Liver (tissue), 9 donors: Measurements from ENCODE around the gene MCEMP1. TPM values are rescaled to one million over a fixed set of nuclear protein-coding genes. Genes with fewer than 3 reads are reported as not detected.

Source experiments
- DNase-seq: peaks from one replicate; pipeline ENCODE4 v3.0.0-alpha.2; 2017; ENCODE audit warnings: low spot score
- H3K27ac ChIP-seq, 2 donors: one replicate each; pipeline ENCODE4 v1.7.0; 2013; ENCODE audit warnings: inconsistent platforms in 2 of 2, low read length in 2 of 2, control low read depth in 1 of 2, low read depth in 1 of 2, mild to moderate bottlenecking in 1 of 2
- H3K27me3 ChIP-seq, 4 donors: one replicate each; pipeline versions ENCODE4 v1.6.1 to v1.7.0; 2013; ENCODE audit warnings: low read length in 3 of 4, inconsistent platforms in 1 of 4, mild to moderate bottlenecking in 1 of 4, moderate library complexity in 1 of 4; ENCODE audit not compliant: control insufficient read depth in 4 of 4, insufficient read depth in 4 of 4
- H3K36me3 ChIP-seq, 4 donors: one replicate each; pipeline versions ENCODE4 v1.6.1 to v1.7.0; 2013; ENCODE audit warnings: low read length in 3 of 4, mild to moderate bottlenecking in 3 of 4, low read depth in 1 of 4, moderate library complexity in 1 of 4; ENCODE audit not compliant: control insufficient read depth in 4 of 4, insufficient read depth in 3 of 4
- H3K4me1 ChIP-seq, 4 donors: one replicate each; pipeline versions ENCODE4 v1.6.1 to v1.7.0; 2013; ENCODE audit warnings: low read length in 3 of 4, mild to moderate bottlenecking in 3 of 4, moderate library complexity in 1 of 4; ENCODE audit not compliant: control insufficient read depth in 4 of 4, insufficient read depth in 4 of 4
- H3K4me3 ChIP-seq, 3 donors: one replicate each; pipeline versions ENCODE4 v1.6.1 to v1.7.0; 2013; ENCODE audit warnings: low read length in 3 of 3, control low read depth in 1 of 3, low read depth in 1 of 3, mild to moderate bottlenecking in 1 of 3
- H3K9ac ChIP-seq, 2 donors: one replicate each; pipeline ENCODE4 v1.7.0; 2013; ENCODE audit warnings: low read length in 2 of 2, mild to moderate bottlenecking in 2 of 2, moderate library complexity in 2 of 2, control low read depth in 1 of 2, low read depth in 1 of 2
- H3K9me3 ChIP-seq, 4 donors: one replicate each; pipeline versions ENCODE4 v1.6.1 to v1.7.0; 2013; ENCODE audit warnings: low read length in 3 of 4; ENCODE audit not compliant: control insufficient read depth in 4 of 4
- EGR1 ChIP-seq, 2 donors: IDR thresholded peaks; 2 replicates each; pipeline ENCODE4 v1.6.1; 2016 to 2018; ENCODE audit warnings: antibody characterized with exemption in 2 of 2, low read depth in 2 of 2
- FOXA1 ChIP-seq: IDR thresholded peaks from 2 replicates; pipeline ENCODE4 v1.6.1; 2016; ENCODE audit warnings: antibody characterized with exemption
- FOXA2 ChIP-seq: IDR thresholded peaks from 2 replicates; pipeline ENCODE4 v1.6.1; 2016; ENCODE audit warnings: antibody characterized with exemption
- GABPA ChIP-seq, 2 donors: IDR thresholded peaks in 1 of 2; conservative IDR thresholded peaks in 1 of 2; 2 replicates each; pipeline ENCODE4 v1.6.1; 2016; ENCODE audit warnings: antibody characterized with exemption in 2 of 2, mild to moderate bottlenecking in 1 of 2, moderate library complexity in 1 of 2
- HNF4A ChIP-seq, 2 donors: conservative IDR thresholded peaks; 2 replicates each; pipeline ENCODE4 v1.6.1; 2016; ENCODE audit warnings: antibody characterized with exemption in 2 of 2, mild to moderate bottlenecking in 2 of 2
- HNF4G ChIP-seq: IDR thresholded peaks from 2 replicates; pipeline ENCODE4 v1.6.1; 2016; ENCODE audit warnings: antibody characterized with exemption
- JUND ChIP-seq, 2 donors: IDR thresholded peaks; 2 replicates each; pipeline ENCODE4 v1.6.1; 2016; ENCODE audit warnings: antibody characterized with exemption in 2 of 2
- NR2F2 ChIP-seq: IDR thresholded peaks from 2 replicates; pipeline ENCODE4 v1.6.1; 2016; ENCODE audit warnings: antibody characterized with exemption
- RAD21 ChIP-seq, 2 donors: IDR thresholded peaks; 2 replicates each; pipeline ENCODE4 v1.6.1; 2016; ENCODE audit warnings: antibody characterized with exemption in 2 of 2, mild to moderate bottlenecking in 2 of 2
- REST ChIP-seq: IDR thresholded peaks from 2 replicates; pipeline ENCODE4 v1.6.1; 2016; ENCODE audit warnings: antibody characterized with exemption, mild to moderate bottlenecking
- RXRA ChIP-seq, 2 donors: IDR thresholded peaks; 2 replicates each; pipeline ENCODE4 v1.6.1; 2017 to 2018; ENCODE audit warnings: antibody characterized with exemption in 2 of 2, mild to moderate bottlenecking in 1 of 2
- SP1 ChIP-seq: IDR thresholded peaks from 2 replicates; pipeline ENCODE4 v1.6.1; 2018; ENCODE audit warnings: antibody characterized with exemption, mild to moderate bottlenecking
- TAF1 ChIP-seq: conservative IDR thresholded peaks from 2 replicates; pipeline ENCODE4 v1.6.1; 2016; ENCODE audit warnings: antibody characterized with exemption, mild to moderate bottlenecking
- YY1 ChIP-seq: IDR thresholded peaks from 2 replicates; pipeline ENCODE4 v1.6.1; 2016; ENCODE audit warnings: antibody characterized with exemption, mild to moderate bottlenecking
- ZBTB33 ChIP-seq: IDR thresholded peaks from 2 replicates; pipeline ENCODE4 v1.6.1; 2016; ENCODE audit warnings: antibody characterized with exemption
- WGBS: extraction: QIAGEN DNeasy Blood & Tissue Kit; methylation state at CpG from one replicate; pipeline ENCODE4 v1.1.7; 2013; 5-methylcytosine and 5-hydroxymethylcytosine counted together
- polyA plus RNA-seq, 2 donors: library from polyadenylated mRNA; stranded (reverse) in 1 of 2; unstranded in 1 of 2; fragments of 200-250 nt in 1 of 2; fragments of >200 nt in 1 of 2; fragmentation: Nextera tagmentation in 1 of 2; extraction: Ambion mirVana in 1 of 2; gene quantifications; one replicate each; pipeline versions ENCODE4 v1.2.1 to v1.2.3, GENCODE V29; 2013 to 2015
- total RNA-seq, 2 donors: library from RNA; depleted of rRNA; stranded (reverse); fragments of >200 nt; gene quantifications; one replicate each; pipeline ENCODE4 v1.2.3, GENCODE V29; 2014
- TF ChIP-seq, protein P1 (sequence below): IDR thresholded peaks from 2 replicates; pipeline ENCODE4 v1.6.1; 2016; ENCODE audit warnings: antibody characterized with exemption
- TF ChIP-seq, protein P2 (sequence below): IDR thresholded peaks from 2 replicates; pipeline ENCODE4 v1.6.1; 2016; ENCODE audit warnings: antibody characterized with exemption
- TF ChIP-seq, protein P3 (sequence below): fragments of 150-350 bp; IDR thresholded peaks from 2 replicates; pipeline ENCODE4 v1.5.1; 2017; ENCODE audit warnings: improper control_type of control experiment, low read depth, low read length; ENCODE audit not compliant: missing input control
- donor health status: healthy.
- donor health status: healthy.
- donor health status: healthy.
- donor health status: healthy.
- donor health status: healthy.

Gene MCEMP1
- total and polyA plus RNA-seq, 4 donors, result 0.29 to 0.92 (median 0.48) TPM

DNA sequence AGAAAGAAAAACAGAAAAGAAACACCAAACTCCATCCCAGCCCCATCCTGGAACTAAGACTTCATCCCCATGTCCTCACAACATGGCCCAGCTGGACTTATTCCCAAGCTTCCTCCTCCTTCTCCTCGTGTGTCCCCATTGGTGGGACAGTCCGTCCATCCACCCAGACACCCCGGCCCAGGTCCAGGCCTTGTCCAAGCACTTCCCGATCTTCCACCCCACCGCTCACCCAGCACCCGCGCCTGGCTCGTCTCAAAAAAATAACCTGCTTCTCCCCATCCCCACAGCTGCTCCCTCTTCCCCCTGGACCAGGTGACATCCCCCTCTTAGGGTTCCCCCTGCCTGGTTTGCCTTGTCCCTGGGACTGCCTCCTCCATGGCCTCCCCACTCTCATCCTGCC is 26.4 kb downstream of the MCEMP1 start:
- Histone ChIP-seq H3K27me3 (no peaks in the 10 kb centered on the region), H3K27ac (no peak overlapping the region), H3K36me3 (no peaks in the 10 kb centered on the region), H3K4me3 (no peak overlapping the region), H3K4me1 (no peaks in the 10 kb centered on the region), H3K9ac (no peak overlapping the region), H3K9me3 (no peaks in the 10 kb centered on the region)
- no peak for DNase-seq
- no peak for TF ChIP-seq RXRA (IDR thresholded peaks at IDR 0.05)
- no peak for TF ChIP-seq SP1
- TF ChIP-seq HNF4G, result no peak
- TF ChIP-seq FOXA2, result no peak
- WGBS, result 71% methylated on average over 8 of the region's 8 CpGs

DNA sequence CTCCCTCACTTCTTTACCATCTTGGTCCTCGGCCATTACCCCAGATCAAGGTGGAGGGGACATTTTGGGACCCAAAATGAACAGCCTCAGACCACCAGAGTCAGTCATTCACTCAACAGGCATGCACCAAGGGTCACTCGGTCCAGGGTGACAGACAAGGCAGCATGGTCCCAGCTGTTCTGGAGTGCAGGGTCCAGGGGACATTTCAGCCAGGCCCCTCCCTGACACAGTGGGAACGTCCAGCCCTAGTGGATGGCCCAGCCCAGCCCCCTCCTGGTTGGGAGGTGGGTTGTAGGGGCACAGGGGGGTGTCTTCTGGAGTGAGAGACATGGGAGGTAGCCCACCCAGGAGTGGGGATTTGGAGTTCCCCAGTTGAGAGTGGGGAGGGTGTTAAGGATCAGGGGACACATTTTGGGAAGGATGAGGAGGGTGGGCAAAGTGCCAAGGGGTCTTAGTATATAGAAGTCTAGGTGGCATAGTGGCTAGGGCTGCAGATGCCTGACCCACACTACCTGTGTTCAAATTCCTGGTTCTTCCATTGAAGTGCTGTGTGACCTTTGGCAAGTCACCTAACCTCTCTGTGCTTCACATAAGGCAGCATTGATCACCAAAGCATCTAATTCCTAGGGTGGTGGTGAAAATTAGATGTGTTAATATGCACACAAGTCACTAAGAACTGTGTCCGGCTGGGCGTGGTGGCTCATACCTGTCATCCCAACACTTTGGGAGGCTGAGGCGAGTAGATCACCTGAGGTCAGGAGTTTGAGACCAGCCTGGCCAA is 27.6 kb downstream of the MCEMP1 start:
- H3K27me3 ChIP-seq, result no peaks in the 10 kb centered on the region

More for the DNA sequence above, 27.6 kb downstream of the MCEMP1 start:
- DNase-seq, result no peak
- H3K4me1 ChIP-seq, result no peaks in the 10 kb centered on the region
- H3K9ac ChIP-seq, result no peak overlapping the region
- no peak overlapping the region for H3K27ac ChIP-seq
- TF ChIP-seq HNF4G (no peak), RXRA (IDR thresholded peaks at IDR 0.05) (no peak), GABPA (IDR thresholded peaks at IDR 0.05 in 1 of 2, conservative IDR thresholded peaks at IDR 0.05 in 1 of 2) (no peak), FOXA2 (no peak), ZBTB33 (no peak), REST (no peak), JUND (IDR thresholded peaks at IDR 0.05) (no peak), SP1 (no peak), HNF4A (conservative IDR thresholded peaks at IDR 0.05) (no peak), TAF1 (no peak), FOXA1 (no peak), YY1 (no peak), NR2F2 (no peak), RAD21 (IDR thresholded peaks at IDR 0.05) (no peak), EGR1 (IDR thresholded peaks at IDR 0.05; ENCODE audit: low read depth in 2 of 2) (no peak)
- TF ChIP-seq, protein P1, sequence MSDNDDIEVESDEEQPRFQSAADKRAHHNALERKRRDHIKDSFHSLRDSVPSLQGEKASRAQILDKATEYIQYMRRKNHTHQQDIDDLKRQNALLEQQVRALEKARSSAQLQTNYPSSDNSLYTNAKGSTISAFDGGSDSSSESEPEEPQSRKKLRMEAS, result no peak
- TF ChIP-seq, protein P2, sequence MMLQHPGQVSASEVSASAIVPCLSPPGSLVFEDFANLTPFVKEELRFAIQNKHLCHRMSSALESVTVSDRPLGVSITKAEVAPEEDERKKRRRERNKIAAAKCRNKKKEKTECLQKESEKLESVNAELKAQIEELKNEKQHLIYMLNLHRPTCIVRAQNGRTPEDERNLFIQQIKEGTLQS, result no peak
- TF ChIP-seq, protein P3, sequence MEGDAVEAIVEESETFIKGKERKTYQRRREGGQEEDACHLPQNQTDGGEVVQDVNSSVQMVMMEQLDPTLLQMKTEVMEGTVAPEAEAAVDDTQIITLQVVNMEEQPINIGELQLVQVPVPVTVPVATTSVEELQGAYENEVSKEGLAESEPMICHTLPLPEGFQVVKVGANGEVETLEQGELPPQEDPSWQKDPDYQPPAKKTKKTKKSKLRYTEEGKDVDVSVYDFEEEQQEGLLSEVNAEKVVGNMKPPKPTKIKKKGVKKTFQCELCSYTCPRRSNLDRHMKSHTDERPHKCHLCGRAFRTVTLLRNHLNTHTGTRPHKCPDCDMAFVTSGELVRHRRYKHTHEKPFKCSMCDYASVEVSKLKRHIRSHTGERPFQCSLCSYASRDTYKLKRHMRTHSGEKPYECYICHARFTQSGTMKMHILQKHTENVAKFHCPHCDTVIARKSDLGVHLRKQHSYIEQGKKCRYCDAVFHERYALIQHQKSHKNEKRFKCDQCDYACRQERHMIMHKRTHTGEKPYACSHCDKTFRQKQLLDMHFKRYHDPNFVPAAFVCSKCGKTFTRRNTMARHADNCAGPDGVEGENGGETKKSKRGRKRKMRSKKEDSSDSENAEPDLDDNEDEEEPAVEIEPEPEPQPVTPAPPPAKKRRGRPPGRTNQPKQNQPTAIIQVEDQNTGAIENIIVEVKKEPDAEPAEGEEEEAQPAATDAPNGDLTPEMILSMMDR, result no peak
- WGBS, result 75% methylated on average over 6 of the region's 6 CpGs
- H3K9me3 ChIP-seq, result no peaks in the 10 kb centered on the region
- no peak overlapping the region for H3K4me3 ChIP-seq
- H3K36me3 ChIP-seq, result no peaks in the 10 kb centered on the region
